M059J (cell line): ENCODE results near the gene GGA1. TPM values are rescaled to one million over a fixed set of nuclear protein-coding genes. Genes with fewer than 3 reads are reported as not detected.
"Not testable (repeated sequence)": the region's sequence is repeated elsewhere in the genome, so short reads cannot be mapped to it uniquely, and the experiment has no call there.

ENCODE experiments used
- DNase-seq: peaks from one replicate; pipeline ENCODE4 v3.0.0-alpha.2; 2012; ENCODE audit warnings: low read depth
- total RNA-seq: library from RNA; depleted of rRNA; stranded (reverse); fragments of >200 nt; shearing (Covaris generic); gene quantifications from 2 replicates; pipeline ENCODE4 v1.2.3, GENCODE V29; 2014

Gene GGA1
- total RNA-seq, 1 experiment from 2014 or later: 21.8 TPM

DNA sequence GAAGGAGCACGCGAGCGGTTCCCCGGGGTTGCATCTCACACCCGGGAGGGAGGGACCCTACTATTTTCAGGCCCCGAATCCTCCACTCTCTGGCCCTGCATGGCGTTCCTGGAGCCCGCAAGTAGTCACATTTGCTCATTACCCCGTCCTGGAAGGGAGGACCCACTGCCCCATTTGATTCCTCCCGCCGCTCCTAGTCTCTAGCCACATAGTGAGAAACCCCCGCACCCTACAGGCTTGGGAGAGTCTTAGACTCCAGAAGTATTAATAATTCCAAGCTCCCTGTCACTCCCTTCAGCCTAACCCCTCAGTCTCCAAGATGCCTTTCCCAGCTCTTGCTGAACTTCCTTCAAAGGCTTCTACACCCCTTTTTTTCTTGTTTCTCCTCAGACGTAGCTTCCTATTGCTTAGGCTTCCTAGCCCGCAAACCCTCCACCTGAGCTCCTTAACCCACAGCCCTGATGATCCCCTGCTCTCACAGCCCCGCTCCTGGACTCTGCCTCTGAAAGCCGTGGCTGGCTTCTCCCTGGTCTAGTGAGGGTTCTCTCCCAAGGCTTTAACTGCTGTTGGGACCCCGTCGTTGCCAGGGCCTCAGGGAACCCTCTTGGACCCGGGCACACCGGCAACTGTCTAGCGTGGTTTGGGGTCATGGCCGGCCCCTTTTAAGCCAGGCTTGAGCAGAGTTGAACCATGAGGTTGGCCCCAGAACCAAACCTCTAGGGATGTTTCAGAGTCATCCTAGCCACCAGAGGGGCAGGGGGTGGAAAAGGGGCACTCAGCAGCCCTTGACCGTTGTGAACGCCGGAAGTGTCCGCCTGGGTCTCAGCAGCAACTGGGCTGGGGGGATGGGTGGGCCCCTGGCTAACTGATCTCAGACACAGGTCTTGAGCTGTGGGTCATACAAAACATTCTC is 862 bp downstream of the GGA1 start:
- DNase-seq: no peak

DNA sequence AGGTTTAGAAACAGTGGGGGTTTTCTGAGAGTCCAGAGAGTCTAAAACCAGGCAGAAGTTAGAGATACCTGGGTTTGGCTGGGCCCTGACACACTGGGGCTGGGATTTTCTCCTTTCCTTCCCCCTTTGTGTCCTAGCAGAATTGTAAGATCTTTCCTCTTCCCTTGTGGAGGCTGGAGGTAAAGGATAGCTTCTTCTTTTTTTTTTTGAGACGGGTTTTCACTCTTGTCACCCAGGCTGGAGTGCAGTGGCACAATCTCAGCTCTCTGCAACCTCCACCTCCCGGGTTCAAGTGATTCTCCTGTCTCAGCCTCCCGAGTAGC is 1.5 kb downstream of the GGA1 start:
- DNase-seq: not testable (repeated sequence)

DNA sequence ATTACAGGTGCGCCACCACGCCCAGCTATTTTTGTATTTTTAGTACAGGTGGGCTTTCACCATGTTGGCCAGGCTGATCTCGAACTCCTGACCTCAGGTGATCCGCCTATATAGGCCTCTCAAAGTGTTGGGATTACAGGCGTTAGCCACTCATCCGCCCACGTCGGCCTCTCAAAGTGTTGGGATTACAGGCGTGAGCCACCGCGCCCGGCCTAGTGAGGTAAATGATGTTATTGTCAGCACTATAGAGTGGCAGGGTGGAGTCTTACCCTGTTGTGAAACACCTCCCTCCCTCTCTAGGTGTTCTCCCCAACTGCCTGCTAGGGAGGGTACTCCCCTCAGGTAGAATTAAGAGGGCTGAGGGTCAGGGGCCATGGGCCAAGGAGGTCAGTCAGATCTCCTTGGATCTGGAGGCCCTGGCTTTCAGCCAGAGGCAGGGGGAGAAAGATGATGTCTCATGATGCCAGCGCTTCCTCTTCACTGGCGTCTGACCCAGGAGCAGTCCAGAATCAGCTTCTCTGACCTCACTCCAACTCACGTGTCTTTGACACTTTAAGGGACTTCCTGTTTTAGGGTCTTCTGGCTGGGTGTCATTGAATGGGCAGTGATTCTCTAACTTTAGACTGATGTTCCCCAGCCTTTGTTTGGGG is 2.0 kb downstream of the GGA1 start:
- no peak for DNase-seq

DNA sequence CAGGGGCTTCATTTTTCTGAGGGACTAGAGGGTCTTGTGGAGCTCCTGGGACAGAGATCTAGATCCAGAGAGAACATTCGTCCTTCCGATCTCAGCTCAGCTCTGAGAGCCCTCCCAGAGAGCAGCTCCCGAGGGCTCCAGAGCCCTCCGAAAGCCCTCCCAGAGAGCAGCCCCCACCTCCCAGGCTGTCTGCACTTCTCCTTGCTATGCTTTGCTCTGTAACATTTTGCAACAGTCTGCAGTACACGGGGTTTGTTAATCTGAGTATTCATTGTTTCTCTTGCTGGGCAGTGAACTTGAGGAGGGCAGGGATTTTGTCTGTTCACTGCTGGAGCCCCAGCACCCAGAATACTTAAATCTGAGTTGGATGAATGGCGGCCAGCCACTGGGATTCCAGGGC is 2.6 kb downstream of the GGA1 start:
- no peak for DNase-seq

DNA sequence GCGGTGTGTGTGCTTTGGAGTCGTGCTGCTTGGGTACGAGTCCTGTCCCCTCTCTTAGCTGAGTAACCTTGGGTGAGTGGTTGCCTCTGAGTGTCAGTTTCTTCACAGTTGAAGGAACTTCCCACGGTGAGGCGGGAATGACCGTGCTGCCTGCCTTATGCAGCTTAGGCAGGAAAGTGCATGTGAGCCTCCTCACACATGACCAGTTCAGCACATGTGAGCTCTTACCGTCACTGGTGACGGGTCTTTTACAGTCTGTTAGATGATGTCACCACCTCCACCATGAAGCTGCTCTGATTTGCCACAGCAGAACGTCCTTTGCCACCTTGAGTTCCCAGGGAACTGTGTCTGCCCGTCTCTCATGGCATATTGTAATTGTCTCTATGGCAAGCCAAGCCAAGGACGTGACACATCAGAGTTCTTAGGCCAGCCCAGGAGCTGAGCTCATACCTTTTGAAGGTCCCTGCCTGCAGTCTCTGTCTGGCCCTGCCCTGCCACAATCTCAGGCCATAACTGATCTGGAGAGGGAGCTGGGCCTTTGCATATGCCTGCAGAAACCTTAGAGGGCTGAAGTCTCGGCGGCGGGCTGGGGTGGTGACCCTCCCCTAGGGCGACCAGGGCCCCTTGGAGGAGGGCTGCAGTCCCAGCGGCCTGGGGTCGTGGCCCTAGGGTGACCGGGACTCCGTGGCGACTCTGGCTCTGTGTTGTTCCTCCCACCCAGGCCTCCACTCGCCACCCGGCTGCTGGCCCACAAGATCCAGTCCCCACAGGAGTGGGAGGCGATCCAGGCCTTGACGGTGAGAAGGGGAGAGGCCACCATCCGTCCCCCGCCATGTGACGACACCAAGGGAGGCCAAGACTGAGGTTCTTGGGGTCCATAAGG is 7.8 kb downstream of the GGA1 start:
- DNase-seq: no peak

DNA sequence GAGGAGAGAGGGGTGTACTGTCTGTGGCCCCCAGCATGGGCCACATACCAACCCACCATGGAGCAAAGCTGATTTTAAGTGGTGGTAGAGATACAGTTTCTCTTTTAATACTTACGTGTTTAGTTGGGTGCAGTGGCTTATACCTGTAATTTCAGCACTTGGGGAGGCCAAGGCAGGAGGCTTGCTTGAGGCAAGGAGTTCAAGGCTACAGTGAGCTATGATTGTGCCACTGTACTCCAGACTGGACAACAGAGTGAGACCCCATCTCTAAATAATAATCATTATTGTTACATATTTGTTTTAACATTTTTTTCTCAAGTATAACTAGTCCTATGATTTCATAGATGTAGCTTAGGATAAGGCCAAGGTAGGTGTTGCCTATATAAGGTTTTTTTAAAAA is 8.8 kb downstream of the GGA1 start:
- no peak for DNase-seq

DNA sequence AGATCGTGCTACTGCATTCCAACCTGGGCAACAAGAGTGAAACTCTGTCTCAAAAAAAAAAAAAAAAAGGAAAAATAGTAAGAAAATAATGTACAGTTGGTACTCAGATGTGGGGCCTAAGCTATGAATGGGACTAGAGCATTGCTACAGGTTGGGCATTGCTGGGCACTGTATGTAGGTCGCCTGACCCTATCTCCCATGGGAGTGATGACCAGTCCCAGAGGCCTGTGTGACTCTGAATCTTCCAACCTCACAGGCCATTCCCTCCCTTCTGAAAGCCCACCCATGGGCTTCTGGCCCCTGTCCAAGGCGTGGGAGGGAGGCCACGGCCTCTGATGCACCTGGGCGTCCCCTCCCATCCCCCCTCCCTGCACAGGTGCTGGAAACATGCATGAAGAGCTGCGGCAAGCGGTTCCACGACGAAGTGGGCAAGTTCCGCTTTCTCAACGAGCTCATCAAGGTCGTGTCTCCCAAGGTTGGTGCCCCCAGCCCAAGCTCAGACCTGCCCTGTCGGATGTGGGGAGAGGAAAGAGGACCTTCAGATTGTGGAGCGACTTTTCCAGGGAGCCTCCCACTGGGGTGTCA is 9.5 kb downstream of the GGA1 start:
- no peak for DNase-seq

DNA sequence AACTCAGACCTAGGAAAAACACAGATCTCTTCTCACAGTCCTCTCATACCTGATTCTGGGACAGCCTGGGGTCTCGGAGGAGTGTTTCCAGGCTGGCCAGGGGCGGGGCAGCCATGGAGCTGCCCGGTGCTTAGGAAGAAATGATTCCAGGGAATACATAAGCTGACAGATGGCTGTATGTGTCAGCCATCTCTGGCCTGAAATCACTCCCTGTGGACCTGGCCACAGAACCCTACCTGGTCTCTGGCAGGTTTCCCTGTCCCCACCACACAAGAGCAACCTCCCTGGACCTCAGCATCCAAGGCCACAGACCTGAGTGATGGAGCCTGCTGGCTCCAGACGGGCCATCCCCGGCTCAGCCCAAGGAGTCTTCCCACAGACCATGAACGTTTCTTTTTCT is 10.0 kb downstream of the GGA1 start:
- no peak for DNase-seq

DNA sequence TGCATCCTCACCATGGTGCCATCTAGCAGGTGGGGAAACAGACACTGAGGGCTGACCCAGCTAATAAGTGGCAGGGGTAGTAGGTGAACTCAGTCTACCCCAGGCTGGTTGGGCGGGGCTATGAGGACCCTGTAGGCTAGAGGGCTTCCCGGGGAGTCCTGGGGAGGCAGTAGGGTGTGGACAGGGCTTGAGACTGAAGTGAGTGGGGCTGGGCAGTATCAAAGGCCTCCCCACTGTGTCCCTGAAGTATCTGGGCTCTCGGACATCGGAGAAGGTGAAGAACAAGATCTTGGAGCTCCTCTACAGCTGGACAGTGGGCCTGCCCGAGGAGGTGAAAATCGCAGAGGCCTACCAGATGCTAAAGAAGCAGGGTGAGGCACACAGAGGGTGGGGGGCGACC is 11.4 kb downstream of the GGA1 start:
- DNase-seq: no peak

DNA sequence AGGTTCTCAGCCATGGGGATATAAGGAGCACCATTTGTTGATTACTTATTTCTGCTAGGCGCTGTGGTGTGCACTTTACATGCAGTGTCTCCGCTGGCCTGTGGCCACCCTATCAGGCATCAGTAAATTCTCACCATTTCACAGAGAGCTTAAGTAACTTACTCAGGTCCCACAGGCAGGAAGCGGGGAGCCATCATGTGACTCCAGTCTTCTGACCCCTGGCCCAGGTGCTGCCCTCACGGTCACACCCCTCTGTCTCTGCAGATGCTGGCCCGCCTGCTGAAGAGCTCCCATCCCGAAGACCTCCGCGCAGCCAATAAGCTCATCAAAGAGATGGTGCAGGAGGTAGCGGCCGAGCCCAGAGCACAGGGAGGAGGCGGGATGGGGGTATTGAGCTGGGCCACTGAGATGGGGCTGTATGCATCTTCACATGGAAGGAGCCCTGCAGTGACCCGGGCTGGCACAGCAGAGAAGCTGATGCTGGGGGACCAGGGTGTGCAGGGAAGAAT is 12.8 kb downstream of the GGA1 start:
- no peak for DNase-seq

DNA sequence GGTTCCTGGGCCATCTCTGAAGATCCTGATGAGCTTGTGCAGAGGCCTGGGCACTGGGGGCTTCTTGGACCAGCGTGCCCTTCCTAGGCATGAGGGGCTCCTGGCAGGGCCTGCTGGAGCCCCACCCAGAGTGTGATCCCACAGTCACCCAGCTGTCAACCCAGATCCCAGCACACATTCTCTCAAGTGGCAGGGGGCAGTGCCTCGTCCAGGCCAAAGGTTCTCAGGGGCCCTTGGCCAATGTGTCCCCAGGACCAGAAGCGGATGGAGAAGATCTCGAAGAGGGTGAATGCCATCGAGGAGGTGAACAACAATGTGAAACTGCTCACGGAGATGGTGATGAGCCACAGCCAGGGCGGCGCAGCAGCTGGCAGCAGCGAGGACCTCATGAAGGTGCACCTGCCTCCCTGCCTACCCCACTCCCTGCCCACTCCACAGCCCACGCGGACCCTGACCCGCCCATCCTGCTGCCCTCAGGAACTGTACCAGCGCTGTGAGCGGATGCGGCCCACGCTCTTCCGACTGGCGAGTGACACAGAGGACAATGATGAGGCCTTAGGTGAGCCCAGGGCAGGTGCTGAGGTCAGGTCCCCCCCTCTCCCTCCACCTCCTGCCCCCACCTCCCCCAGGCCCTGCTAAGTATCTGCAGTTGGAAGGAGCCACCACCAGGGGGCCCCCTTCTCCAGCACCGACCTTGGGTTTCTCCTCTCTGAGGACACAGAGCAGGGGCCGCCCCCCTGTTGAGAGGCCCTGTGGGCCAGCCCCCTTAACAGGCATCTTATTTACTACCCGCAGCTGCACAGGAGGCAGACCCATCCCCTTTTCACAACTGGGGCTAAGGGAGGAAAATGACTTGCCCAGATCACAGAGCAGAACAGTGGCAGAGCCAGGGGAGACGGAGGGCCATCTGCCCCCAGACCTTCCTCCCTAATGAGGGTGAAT is 14.7 kb downstream of the GGA1 start:
- no peak for DNase-seq

DNA sequence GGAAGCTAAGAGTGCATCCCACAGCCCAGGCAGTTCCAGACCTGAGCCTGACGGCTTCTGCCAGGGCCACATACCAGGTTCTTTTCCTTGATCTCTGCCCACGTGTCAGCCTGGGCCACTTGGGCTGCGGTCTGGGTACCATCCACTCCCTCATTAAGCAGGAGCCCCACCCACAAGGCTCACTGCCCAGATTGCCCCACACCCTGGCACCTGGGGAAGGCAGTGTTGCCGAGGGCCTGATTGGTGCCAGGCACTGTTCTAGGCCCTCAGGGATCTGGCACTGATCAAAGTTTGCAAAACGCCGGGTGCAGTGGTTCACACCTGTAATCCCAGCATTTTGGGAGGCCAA is 15.4 kb downstream of the GGA1 start:
- no peak for DNase-seq

DNA sequence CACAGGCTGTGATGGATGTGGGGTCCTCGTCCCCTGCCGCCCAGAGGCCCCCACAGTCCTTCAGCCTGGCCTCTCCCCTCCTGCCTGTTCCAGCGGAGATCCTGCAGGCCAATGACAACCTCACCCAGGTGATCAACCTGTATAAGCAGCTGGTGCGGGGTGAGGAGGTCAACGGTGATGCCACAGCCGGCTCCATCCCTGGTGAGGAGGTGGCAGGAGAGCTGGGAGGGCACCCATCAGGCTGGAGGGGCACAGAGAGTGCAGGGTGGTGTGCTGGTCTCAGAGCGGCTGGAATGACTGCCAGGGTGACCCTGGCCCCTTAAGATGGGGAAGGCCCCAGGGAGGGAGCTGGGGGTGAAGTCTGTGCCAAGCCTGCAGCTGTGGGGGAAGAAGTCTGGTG is 16.2 kb downstream of the GGA1 start:
- no peak for DNase-seq

DNA sequence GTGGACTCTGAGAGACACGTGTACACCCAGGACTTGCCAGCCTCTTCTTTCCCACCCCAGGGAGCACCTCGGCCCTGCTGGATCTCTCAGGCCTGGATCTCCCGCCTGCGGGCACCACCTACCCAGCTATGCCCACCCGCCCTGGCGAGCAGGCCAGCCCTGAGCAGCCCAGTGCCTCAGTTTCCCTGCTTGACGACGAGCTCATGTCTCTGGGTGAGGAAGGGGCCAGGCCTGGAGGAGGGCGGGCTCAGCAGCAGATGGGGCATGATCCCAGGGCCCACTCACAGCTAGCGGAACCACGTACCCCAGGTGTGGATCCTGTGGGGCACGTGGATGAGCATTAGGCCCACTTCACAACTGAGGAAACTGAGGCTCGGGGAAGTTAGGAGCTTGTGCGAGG is 17.1 kb downstream of the GGA1 start:
- DNase-seq: no peak

DNA sequence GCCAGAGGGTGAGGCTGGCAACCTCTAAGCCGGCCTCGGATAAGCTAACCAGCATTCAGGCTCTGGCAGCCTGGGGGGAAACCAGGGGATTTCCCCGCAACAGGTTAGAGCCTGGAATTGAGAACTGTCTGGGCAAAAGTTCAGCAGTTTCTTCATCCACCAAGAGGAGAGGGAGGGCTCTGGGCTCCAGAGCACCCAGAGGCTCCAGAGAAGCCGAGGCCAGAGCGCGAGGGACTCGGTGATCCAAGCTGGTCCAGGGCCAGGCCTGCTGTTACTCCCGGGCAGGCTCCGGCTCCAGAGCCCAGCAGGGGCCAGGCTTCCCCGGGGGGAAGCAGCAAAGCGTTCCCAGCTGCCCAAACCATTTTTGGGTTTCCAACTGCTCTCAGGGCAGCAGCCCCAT is 17.5 kb downstream of the GGA1 start:
- no peak for DNase-seq

DNA sequence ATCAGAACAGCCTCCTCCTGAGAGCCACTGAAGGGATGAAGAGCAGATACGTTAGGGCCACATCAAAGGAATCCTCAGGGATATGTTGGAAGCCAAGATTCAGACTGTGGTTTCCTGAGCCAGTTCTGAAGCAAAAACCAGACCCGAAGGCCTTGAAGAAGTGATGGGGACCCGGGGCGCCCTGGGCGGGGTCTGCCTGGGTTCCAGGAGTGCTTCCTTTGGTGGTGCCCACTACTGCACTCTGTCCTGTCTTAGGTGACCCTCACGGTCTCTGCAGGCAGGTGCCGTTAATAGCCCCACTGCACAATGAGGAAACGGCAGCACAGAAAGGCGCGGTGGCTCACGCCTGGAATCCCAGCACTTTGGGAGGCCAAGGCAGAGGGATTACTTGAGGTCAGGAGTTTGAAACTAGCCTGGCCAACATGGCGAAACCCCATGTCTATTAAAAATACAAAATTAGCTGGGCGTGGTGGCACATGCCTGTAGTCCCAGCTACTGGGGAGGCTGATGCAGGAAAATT is 18.0 kb downstream of the GGA1 start:
- no peak for DNase-seq

DNA sequence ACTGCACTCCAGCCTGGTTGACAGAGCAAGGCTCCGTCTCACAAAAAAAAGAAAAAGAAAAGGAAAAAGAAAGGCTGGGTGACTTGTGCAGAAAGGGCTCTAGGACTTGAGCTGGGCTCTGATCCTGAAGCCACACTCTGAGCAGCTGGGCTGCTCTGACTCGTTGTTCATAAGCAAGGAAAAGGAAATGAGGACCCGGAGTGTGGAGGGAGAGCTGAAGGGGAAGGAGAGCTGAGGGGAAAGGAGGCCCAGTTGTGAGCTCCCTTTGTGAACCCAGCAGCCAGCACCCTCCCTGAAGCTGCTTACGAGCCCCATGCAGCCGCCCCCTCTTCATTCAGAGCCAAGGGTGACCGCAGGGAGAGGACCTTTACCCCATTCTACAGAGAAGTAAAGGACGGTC is 18.5 kb downstream of the GGA1 start:
- no peak for DNase-seq

DNA sequence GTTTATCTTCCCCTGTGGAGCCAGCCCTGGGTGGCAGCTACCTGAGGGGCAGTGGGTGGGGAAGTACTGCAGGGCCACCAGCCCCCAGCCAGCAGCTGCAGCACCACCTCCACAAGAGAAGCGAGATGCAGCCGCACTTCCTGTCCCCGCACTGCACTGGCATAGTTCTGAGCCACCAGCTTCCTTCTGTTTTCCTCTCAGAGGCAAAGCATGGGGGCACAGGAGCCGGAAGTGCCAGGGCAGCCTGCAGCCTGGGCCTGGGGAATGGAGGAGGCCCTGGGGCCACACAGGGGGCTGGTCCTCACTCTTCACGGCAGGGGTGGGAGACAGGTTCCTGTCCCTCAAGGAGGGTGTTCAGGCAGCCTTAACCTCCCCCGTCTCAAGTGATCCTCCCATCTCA is 18.9 kb downstream of the GGA1 start:
- no peak for DNase-seq

DNA sequence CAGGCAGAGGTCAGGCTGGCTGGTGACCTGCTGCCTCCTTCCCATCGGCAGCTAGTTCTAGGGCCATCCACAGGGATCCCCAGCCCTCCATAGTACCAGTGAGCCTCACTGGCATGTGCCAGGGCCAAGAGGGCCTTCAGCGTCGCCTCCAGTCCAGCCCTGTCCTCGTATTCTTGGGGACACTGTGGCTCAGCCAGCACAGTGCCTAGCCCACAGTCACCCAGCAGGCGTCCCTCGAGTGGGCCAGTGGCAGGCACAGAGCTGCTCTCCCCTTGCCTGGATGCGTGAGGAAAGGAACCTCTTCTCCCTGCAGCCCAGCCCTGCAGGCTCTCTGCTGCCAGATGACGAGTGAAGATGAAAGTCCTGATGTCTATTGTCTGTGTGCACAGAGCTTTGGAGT is 20.2 kb downstream of the GGA1 start:
- no peak for DNase-seq

DNA sequence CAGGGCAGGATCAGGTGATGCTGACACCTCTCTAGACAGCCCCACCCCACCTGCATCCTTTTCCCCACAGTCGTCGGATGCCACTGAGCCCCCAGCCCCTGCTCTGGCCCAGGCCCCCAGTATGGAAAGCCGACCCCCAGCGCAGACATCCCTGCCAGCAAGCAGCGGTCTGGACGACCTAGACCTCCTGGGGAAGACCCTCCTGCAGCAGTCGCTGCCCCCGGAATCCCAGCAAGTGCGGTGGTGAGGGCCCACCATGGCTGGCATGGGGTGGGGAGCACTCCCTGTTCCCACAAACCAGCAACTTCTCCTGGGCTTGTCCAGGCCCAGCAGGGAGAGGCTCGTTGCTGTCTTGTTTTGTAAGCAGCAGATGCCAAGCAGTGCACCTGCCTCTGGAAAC is 21.3 kb downstream of the GGA1 start:
- DNase-seq: no peak
